ENCODE results near the gene SSR4.

- TF ChIP-seq YY1 (IDR thresholded peaks at IDR 0.05; ENCODE audit: insufficient read depth, insufficient read length) (no peak), SUZ12 (IDR thresholded peaks at IDR 0.05; ENCODE audit: extremely low read depth, insufficient read depth, insufficient read length) (no peak)
Observed at GRCh38 chrX:153801669-153802068, 7.2 kb downstream of the SSR4 start.
